Nephron progenitor cell (in vitro differentiated cells): Measurements from ENCODE around the gene CIZ1.

Experiments used
- DNase-seq: peaks from one replicate; pipeline ENCODE4 v3.0.0; 2021
- H3K27ac Mint-ChIP-seq: 2 replicates; pipeline ENCODE4 v1.8.0; 2021; ENCODE audit warnings: mild to moderate bottlenecking, moderate library complexity, mixed read lengths
- H3K27me3 Mint-ChIP-seq: 2 replicates; pipeline ENCODE4 v1.8.0; 2021; ENCODE audit warnings: mild to moderate bottlenecking, low read depth, mixed read lengths; ENCODE audit not compliant: poor library complexity
- H3K36me3 Mint-ChIP-seq: 2 replicates; pipeline ENCODE4 v1.8.0; 2021; ENCODE audit warnings: low read depth, mixed read lengths
- H3K4me1 Mint-ChIP-seq: 2 replicates; pipeline ENCODE4 v1.8.0; 2021; ENCODE audit warnings: mixed read lengths
- H3K4me3 Mint-ChIP-seq: 2 replicates; pipeline ENCODE4 v1.8.0; 2021; ENCODE audit warnings: mild to moderate bottlenecking, moderate library complexity, mixed read lengths
- H3K9me3 Mint-ChIP-seq: 2 replicates; pipeline ENCODE4 v1.8.0; 2021; ENCODE audit warnings: mild to moderate bottlenecking, moderate library complexity, mixed read lengths
- TF ChIP-seq, protein P1 (sequence below): fragments of 200-600 bp; sonication (generic); IDR thresholded peaks from 2 replicates; pipeline ENCODE4 v1.5.0; 2021; ENCODE audit warnings: antibody characterized with exemption

Gene CIZ1

DNA sequence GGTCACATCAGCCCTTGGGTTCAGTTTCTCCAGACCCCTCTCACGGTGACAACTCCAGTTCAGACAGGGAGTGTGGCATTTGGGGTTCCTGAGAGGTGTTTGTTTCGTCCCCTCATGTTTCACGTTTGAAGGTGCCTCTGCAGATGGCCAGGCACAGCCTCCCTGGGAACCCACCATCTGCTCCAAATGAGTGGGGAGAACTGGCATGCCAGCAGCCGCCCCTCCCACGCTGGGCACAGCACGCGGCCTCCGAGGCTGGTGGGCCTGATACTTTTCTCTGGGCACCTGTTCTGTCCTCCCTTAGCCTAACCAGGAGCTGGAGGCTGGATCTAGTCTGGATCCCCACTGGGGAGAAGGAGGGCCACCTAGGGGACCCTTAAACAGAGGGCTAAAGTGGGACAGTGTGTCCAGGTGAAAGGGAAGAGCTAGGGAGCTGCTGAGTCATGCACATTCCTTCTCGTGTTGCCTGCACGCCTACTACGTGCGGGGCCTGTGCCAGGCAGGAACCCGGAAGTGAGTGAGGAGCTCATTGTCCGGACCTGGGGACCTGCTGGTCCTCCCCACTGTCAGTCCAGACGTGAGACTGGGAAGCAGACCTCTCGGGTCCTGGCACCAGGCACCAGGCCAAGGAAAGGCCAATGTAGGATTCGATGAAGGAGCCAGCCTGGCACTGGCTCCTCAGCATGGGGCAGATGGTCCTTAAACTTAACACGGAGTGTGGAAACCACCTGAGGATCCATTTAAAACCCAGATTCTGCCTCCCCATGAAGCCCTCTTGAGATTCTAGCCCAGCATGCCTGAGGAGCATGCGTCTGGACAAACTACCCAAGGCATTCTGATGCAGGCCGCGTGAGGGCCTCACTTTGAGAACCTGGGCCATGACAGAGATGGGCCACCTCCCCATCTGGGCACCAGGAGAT, 23.5 kb upstream of the CIZ1 start:
- Mint-ChIP-seq H3K4me1 (peaks cover 53% of the 10 kb centered on the region), H3K36me3 (peaks cover 8% of the 10 kb centered on the region), H3K27me3 (peaks cover 9% of the 10 kb centered on the region), H3K9me3 (no peaks in the 10 kb centered on the region), H3K27ac (no peak overlapping the region), H3K4me3 (no peak overlapping the region)
- TF ChIP-seq, protein P1, sequence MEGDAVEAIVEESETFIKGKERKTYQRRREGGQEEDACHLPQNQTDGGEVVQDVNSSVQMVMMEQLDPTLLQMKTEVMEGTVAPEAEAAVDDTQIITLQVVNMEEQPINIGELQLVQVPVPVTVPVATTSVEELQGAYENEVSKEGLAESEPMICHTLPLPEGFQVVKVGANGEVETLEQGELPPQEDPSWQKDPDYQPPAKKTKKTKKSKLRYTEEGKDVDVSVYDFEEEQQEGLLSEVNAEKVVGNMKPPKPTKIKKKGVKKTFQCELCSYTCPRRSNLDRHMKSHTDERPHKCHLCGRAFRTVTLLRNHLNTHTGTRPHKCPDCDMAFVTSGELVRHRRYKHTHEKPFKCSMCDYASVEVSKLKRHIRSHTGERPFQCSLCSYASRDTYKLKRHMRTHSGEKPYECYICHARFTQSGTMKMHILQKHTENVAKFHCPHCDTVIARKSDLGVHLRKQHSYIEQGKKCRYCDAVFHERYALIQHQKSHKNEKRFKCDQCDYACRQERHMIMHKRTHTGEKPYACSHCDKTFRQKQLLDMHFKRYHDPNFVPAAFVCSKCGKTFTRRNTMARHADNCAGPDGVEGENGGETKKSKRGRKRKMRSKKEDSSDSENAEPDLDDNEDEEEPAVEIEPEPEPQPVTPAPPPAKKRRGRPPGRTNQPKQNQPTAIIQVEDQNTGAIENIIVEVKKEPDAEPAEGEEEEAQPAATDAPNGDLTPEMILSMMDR, result no peak
- DNase-seq, result no peak

DNA sequence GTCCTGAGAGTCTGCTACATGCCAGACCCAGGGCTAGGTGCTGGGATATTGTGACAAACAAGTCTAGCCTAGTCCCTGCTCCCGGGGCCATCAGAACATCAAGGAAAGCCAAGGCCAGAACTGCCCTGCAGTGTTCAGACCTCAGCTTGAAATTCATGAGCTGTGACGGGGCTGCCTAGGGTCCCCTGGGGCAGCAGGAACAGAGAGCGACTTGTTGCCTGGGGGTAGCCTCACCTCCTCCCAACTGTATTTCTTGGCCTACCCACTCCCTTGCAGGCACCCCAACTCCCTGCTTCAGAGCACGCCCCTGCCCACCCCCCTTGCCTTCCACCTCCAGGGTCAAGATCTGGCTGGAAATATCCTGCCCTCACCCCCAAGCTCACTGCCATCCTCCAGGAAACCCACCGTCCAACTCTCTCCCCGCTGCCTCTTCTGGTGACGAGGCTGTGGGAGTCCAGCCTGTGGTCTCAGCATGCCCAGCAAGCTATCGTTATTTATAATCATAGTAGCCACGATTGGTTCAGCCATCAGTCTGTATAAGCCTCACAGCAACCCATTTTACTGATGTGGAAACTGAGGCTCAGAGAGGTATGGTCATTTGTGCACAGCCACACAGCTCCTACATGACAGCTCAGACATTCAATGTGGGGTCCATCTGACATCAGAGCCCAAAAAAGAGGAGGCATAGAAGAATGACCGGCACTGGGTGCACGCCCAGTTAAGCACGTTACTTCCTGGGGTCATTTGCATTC, 22.6 kb upstream of the CIZ1 start:
- TF ChIP-seq, protein P1, result no peak
- Mint-ChIP-seq H3K4me1 (peaks cover 60% of the 10 kb centered on the region), H3K36me3 (peaks cover 5% of the 10 kb centered on the region), H3K4me3 (no peak overlapping the region), H3K27me3 (peaks cover 9% of the 10 kb centered on the region), H3K9me3 (no peaks in the 10 kb centered on the region), H3K27ac (no peak overlapping the region)
- no peak for DNase-seq

DNA sequence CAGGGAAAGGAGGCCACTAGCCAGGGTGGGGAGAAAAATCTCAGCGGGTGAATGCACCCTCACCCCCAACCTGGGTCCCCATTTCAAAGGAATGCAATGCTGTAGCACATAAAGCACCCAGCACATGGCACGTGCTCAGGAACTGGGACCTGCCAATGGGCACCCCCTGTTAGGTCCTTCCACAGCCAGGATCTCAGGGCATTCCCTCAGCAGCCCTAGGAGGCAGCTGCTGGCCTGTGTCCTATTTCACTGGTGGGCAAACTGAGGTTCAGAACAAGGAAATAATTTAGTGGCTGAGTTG, 20.6 kb upstream of the CIZ1 start:
- H3K36me3 Mint-ChIP-seq, result no peaks in the 10 kb centered on the region

DNA sequence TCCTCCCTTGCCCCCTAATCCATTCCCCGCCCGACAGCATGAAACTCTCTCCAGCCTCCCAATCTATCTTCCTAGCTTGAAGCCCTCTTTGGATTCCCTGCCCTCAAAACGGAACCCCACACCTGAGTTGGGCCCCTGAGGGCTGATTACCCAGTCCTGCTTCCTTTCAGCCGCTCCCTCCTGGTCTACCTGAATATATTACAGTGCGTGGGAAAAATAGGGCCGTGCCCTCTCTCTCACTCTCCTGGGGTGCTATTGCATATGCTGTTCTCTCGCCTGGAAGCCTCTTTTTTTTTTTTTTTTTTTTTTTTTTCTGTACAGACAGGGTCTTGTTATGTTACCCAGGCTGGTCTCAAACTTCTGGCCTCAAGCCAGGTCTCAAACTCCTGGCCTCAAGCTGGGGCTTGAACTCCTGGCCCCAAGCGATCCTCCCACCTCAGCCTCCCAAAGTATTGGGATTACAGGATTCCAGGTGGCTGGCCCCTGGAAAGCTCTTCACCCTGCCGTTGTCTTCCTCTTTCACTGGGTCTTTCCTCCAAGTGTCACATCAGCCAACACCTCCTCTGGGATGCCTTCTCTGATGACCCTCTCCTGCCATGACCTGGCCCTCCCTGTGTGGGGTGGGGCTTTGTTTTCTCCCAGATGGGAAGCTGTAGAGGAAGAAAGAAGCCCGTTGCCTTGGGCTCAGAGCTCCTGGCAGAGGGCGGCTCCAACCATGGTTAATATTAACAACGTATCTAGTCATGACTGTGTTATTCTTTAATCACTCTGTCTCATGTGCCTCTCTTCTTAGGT, 20.0 kb upstream of the CIZ1 start:
- H3K27me3 Mint-ChIP-seq, result peaks cover 5% of the 10 kb centered on the region
- H3K27ac Mint-ChIP-seq, result no peak overlapping the region
- TF ChIP-seq, protein P1, result no peak
- H3K36me3 Mint-ChIP-seq, result no peaks in the 10 kb centered on the region
- DNase-seq, result no peak
- peaks cover 59% of the 10 kb centered on the region for H3K4me1 Mint-ChIP-seq
- H3K9me3 Mint-ChIP-seq, result no peaks in the 10 kb centered on the region
- H3K4me3 Mint-ChIP-seq, result peak overlapping the region; percentile 51

More for the DNA sequence above, 20.6 kb upstream of the CIZ1 start:
- no peak for DNase-seq
- TF ChIP-seq, protein P1, result no peak
- Mint-ChIP-seq H3K27me3 (peaks cover 5% of the 10 kb centered on the region), H3K4me1 (peaks cover 57% of the 10 kb centered on the region), H3K27ac (no peak overlapping the region), H3K9me3 (no peaks in the 10 kb centered on the region), H3K4me3 (no peak overlapping the region)

DNA sequence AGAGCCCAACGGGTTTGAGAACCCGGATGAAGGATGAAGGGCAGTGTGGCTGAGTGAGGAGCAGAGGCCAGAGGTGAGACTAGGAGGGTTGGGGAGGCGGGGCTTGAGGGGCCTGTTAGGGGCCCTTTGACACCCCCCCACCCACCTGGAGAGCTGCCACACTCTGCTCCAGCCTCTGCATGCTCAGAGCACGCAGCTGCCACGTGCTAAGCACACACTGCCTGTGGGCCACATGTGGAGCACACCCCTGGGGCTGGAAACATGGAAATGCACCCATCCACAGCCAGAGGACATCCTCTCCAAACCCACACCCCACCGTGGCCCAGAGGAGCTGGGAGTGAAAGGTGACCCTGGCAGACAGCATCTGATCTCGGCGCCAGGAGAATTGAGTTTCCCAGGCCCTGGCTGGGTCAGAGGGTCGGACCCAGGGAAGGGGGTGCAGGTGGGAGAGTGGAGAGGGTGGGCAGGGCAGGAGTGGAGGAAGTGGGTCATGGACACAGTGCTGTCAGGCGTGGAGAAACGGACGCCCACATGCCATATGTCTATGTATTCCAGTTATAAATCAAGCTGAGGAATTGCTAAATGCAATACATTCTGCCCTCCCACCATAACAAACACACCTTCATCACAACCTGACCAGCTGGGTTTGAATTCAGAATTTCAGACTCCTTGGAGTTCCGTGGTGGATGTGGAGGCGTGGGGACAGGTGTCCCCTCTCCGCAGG, 17.7 kb upstream of the CIZ1 start:
- no peak for DNase-seq
- Mint-ChIP-seq H3K9me3 (no peaks in the 10 kb centered on the region), H3K4me1 (peaks cover 74% of the 10 kb centered on the region), H3K36me3 (no peaks in the 10 kb centered on the region), H3K27ac (peak overlapping the region; percentile 79), H3K27me3 (peaks cover 5% of the 10 kb centered on the region), H3K4me3 (peak overlapping the region; percentile 62)
- TF ChIP-seq, protein P1, result no peak
